ENCODE results near the gene IZUMO1. TPM values are rescaled to one million over a fixed set of nuclear protein-coding genes. Genes with fewer than 3 reads are reported as not detected.

The IZUMO1 gene
- total and polyA plus RNA-seq, 2 of the 13 experiments (the other 11 are each of a cell fraction or from before 2014, with no cell fraction given) = 0.07 to 0.22 TPM

DNA sequence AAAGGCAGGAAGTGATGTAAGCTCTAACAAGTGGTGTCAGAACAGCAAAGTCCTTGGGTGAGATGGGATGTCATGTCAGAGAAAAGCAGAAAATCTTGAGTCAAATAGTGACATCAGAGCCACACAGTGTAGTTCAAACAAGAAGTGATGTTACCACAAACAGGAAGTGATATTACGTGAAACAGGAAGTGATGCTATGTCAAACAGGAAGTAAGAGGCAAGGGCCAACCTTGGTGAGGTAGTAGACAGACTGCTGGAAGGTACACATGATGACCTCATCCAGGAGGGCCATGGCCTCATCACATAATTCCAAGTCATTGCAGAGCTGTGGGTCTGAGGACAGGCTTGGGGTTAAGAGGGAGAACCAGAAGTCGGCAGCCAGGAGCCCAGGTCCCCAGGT lies 20.2 kb downstream of the IZUMO1 start (continued):
- no peak for TF ChIP-seq SRF (IDR thresholded peaks at IDR 0.05; ENCODE audit: low read depth, low read length)
- no peak for TF ChIP-seq ZFP62 (CRISPR knock-in tag; IDR thresholded peaks at IDR 0.05)
- peak; percentile 93 for TF ChIP-seq ZBTB21 (CRISPR knock-in tag; IDR thresholded peaks at IDR 0.05)
- no peak for TF ChIP-seq MBD4 (IDR thresholded peaks at IDR 0.05; ENCODE audit: borderline replicate concordance, low read length)
- TF ChIP-seq, protein P1, sequence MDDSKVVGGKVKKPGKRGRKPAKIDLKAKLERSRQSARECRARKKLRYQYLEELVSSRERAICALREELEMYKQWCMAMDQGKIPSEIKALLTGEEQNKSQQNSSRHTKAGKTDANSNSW (CRISPR knock-in tag; IDR thresholded peaks at IDR 0.05; ENCODE audit: borderline replicate concordance) = no peak
- no peak for TF ChIP-seq ZNF138 (CRISPR knock-in tag; IDR thresholded peaks at IDR 0.05; ENCODE audit: low read depth)
- peak; percentile 77 for TF ChIP-seq CREB1 (IDR thresholded peaks at IDR 0.05)
- peak; percentile 47; the same call in 1 of the 2 replicates for TF ChIP-seq CREB1 (CRISPR knock-in tag; IDR thresholded peaks at IDR 0.05)
- TF ChIP-seq TARDBP (CRISPR knock-in tag; IDR thresholded peaks at IDR 0.05) = no peak

DNA sequence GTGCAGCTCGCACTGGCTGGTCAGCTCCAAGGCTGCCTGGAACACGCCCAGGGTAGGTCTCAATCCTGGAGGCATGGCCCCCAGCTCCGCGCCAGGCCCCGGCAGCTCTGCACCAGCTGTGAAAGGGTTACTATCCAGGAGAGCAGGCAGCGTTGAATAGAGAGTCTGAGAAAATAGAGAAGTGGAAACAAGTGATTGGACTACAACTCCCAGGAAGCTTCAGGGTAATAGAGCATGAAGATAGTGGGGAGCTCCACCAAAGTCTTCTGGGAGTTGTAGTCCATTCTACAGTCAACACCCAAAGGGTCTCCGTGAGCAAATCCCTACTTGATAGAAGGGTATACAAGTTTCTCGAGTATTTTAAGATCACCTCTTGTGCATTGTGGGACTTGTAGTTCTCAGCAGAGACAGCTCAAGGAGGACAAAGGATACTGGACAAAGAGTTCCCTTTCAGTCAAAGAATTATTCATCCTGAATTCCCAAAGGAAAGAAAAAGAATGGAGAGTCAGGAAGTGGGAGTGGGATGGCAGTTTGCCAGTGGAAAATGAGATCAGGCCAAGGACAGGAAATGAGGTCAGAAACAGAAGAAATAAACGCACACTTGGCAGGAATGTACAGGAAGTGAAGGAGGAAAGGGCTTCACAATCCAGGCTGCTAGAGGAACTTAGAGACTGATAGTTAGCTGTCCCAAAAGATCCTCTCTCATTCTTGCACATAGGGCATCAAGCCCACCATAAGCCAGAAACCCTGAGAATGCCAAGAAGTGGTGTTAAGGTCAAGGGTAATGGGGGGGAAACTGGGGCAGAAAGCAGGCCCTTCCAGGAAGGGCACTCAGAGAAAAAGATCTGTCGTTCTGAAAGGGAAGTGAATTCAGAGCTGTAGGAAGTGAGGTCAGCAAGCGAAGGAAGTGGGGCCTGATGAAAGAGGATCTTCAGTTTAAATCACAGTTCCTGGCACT lies 21.6 kb downstream of the IZUMO1 start:
- Histone ChIP-seq H3K4me3 (replicated peaks in 1 of 3; ENCODE audit: insufficient read depth in 1 of 3, low read depth in 2 of 3, low read length in 3 of 3) (no peak overlapping the region), H3K27me3 (ENCODE audit: control insufficient read depth in 1 of 2, insufficient read depth in 2 of 2, low read length in 2 of 2) (no peaks in the 10 kb centered on the region), H4K20me1 (ENCODE audit: insufficient read depth, low read length) (no peaks in the 10 kb centered on the region), H3K27ac (ENCODE audit: extremely low read length, insufficient read depth, low read length) (no peak overlapping the region), H2AFZ (ENCODE audit: low read length) (no peak overlapping the region), H3K9ac (ENCODE audit: insufficient read depth, low read depth, low read length) (no peak overlapping the region), H3K9me3 (ENCODE audit: low read length) (no peaks in the 10 kb centered on the region), H3K4me1 (ENCODE audit: insufficient read depth, low read length) (peaks cover 21% of the 10 kb centered on the region), H3K4me2 (ENCODE audit: low read depth, low read length) (no peak overlapping the region), H3K79me2 (ENCODE audit: insufficient read depth, low read length) (no peaks in the 10 kb centered on the region), H3K36me3 (replicated peaks in 1 of 2; ENCODE audit: control insufficient read depth in 1 of 2, insufficient read depth in 2 of 2, low read length in 2 of 2) (no peaks in the 10 kb centered on the region)
- ATAC-seq = no peak
- FAIRE-seq = peak; percentile 47
- no TSS peak for BruUV-seq (replicated peaks)
- in situ Hi-C loops (cut with HindIII; ENCODE audit: extremely low pct_ligation_motif_present, low pct_unique_long_range_greater_than_20kb) = no loop called here
- ChIA-PET CTCF (ENCODE audit: low intra/inter-chr PET ratio, low total read pairs) (no interaction called here), POLR2A (interaction anchor here (1.0 to 1.8 kb wide), 5 partner anchors 11 to 147 kb away, joined by 4 to 8 read pairs (median 4); partner anchors contain the start of gene PPP1R15A)
- WGBS (ENCODE audit: low lambda C conversion rate) = 74% methylated on average over 11 of the region's 11 CpGs
- intact Hi-C loops (cut with micrococcal nuclease; ENCODE audit: unreplicated experiment) = no loop called here
- DNase-seq (ENCODE audit: low spot score) = no peak
- TF ChIP-seq ZBTB21 (CRISPR knock-in tag; IDR thresholded peaks at IDR 0.05) = peak; percentile 71; the same call in 1 of the 2 replicates
- TF ChIP-seq, protein P2, sequence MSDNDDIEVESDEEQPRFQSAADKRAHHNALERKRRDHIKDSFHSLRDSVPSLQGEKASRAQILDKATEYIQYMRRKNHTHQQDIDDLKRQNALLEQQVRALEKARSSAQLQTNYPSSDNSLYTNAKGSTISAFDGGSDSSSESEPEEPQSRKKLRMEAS (IDR thresholded peaks at IDR 0.05) = no peak; the same call in 1 of the 2 replicates
- 0 out of 2 replicates have a peak, but pooled peaks have one; percentile 7 for TF ChIP-seq GABPA (IDR thresholded peaks at IDR 0.05; ENCODE audit: low read depth, low read length)
- peak; percentile 53 for TF ChIP-seq GABPA (CRISPR knock-in tag; IDR thresholded peaks at IDR 0.05; ENCODE audit: low read depth)
- TF ChIP-seq HCFC1 (IDR thresholded peaks at IDR 0.05; ENCODE audit: low read depth, low read length) = peak; percentile 89
- TF ChIP-seq, protein P3, sequence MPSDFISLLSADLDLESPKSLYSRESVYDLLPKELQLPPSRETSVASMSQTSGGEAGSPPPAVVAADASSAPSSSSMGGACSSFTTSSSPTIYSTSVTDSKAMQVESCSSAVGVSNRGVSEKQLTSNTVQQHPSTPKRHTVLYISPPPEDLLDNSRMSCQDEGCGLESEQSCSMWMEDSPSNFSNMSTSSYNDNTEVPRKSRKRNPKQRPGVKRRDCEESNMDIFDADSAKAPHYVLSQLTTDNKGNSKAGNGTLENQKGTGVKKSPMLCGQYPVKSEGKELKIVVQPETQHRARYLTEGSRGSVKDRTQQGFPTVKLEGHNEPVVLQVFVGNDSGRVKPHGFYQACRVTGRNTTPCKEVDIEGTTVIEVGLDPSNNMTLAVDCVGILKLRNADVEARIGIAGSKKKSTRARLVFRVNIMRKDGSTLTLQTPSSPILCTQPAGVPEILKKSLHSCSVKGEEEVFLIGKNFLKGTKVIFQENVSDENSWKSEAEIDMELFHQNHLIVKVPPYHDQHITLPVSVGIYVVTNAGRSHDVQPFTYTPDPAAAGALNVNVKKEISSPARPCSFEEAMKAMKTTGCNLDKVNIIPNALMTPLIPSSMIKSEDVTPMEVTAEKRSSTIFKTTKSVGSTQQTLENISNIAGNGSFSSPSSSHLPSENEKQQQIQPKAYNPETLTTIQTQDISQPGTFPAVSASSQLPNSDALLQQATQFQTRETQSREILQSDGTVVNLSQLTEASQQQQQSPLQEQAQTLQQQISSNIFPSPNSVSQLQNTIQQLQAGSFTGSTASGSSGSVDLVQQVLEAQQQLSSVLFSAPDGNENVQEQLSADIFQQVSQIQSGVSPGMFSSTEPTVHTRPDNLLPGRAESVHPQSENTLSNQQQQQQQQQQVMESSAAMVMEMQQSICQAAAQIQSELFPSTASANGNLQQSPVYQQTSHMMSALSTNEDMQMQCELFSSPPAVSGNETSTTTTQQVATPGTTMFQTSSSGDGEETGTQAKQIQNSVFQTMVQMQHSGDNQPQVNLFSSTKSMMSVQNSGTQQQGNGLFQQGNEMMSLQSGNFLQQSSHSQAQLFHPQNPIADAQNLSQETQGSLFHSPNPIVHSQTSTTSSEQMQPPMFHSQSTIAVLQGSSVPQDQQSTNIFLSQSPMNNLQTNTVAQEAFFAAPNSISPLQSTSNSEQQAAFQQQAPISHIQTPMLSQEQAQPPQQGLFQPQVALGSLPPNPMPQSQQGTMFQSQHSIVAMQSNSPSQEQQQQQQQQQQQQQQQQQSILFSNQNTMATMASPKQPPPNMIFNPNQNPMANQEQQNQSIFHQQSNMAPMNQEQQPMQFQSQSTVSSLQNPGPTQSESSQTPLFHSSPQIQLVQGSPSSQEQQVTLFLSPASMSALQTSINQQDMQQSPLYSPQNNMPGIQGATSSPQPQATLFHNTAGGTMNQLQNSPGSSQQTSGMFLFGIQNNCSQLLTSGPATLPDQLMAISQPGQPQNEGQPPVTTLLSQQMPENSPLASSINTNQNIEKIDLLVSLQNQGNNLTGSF (CRISPR knock-in tag; IDR thresholded peaks at IDR 0.05) = no peak
- TF ChIP-seq THAP11 (CRISPR knock-in tag; IDR thresholded peaks at IDR 0.05) = peak; percentile 99
- peak; percentile 64 for TF ChIP-seq CREM (IDR thresholded peaks at IDR 0.05)
- no peak for TF ChIP-seq CREM (CRISPR knock-in tag; IDR thresholded peaks at IDR 0.05)
- no peak for TF ChIP-seq JUNB (CRISPR knock-in tag; IDR thresholded peaks at IDR 0.05; ENCODE audit: borderline replicate concordance)
- no peak for TF ChIP-seq SKI (IDR thresholded peaks at IDR 0.05; ENCODE audit: partially characterized antibody)
- TF ChIP-seq ELF1 (CRISPR knock-in tag; IDR thresholded peaks at IDR 0.05) = 0 out of 2 replicates have a peak, but pooled peaks have one; percentile 6

All from HepG2 (cell line).